Heart right ventricle (tissue), 16 donors: ENCODE results near the gene PAX2. TPM values are rescaled to one million over a fixed set of nuclear protein-coding genes. Genes with fewer than 3 reads are reported as not detected.

ENCODE experiments used
- ATAC-seq, 8 donors: fragments of 200-7000 bp; cut with Tn5 transposase; one replicate each; pipeline ENCODE4 v1.9.1; 2020; ENCODE audit warnings: mild to moderate bottlenecking in 8 of 8, moderate library complexity in 8 of 8, moderate number of reproducible peaks in 1 of 8
- DNase-seq, 2 donors: peaks; one replicate each; pipeline ENCODE4 v3.0.0-alpha.2; 2020
- H3K27ac ChIP-seq, 10 donors: fragments of 200-600 bp; sonication (generic) in 2 of 10; one replicate each; pipeline versions ENCODE4 v1.5.0 to v1.8.0; 2020 to 2022; ENCODE audit warnings: mild to moderate bottlenecking in 3 of 10
- H3K27me3 ChIP-seq, 7 donors: fragments of 200-600 bp; one replicate each; pipeline ENCODE4 v1.8.0; 2021 to 2022; ENCODE audit warnings: mild to moderate bottlenecking in 2 of 7
- H3K36me3 ChIP-seq, 9 donors: fragments of 200-600 bp; sonication (generic) in 1 of 9; one replicate each; pipeline versions ENCODE4 v1.5.0 to v1.8.0; 2020 to 2022; ENCODE audit warnings: mild to moderate bottlenecking in 2 of 9
- H3K4me1 ChIP-seq, 9 donors: fragments of 200-600 bp; sonication (generic) in 1 of 9; one replicate each; pipeline versions ENCODE4 v1.5.0 to v1.8.0; 2020 to 2022; ENCODE audit warnings: mild to moderate bottlenecking in 4 of 9
- H3K4me3 ChIP-seq, 10 donors: fragments of 200-600 bp; sonication (generic) in 2 of 10; one replicate each; pipeline versions ENCODE4 v1.5.0 to v1.8.0; 2020 to 2022; ENCODE audit warnings: mild to moderate bottlenecking in 7 of 10, moderate library complexity in 2 of 10
- H3K9me3 ChIP-seq, 11 donors: fragments of 200-600 bp in 10 of 11; sonication (generic) in 2 of 11; one replicate each; pipeline versions ENCODE4 v1.5.0 to v1.8.0; 2013 to 2022; ENCODE audit warnings: mild to moderate bottlenecking in 2 of 11, control low read depth in 1 of 11, moderate library complexity in 1 of 11
- WGBS, 2 donors: extraction: QIAGEN DNeasy Blood & Tissue Kit; methylation state at CpG; one replicate each; pipeline ENCODE4 v1.1.7; 2013; ENCODE audit warnings: inconsistent platforms in 1 of 2; 5-methylcytosine and 5-hydroxymethylcytosine counted together
- intact Hi-C, 10 donors: fragments of 100-400 bp; cut with DNase I; formaldehyde crosslinking; loops; one replicate each; pipeline versions ENCODE4 v1.11.1 to v1.14.2; 2022
- polyA plus RNA-seq, 2 donors: library from polyadenylated mRNA; stranded (reverse); fragments of 200-250 nt; gene quantifications; one replicate each; pipeline ENCODE4 v1.2.3, GENCODE V29; 2013
- total RNA-seq, 10 donors: library from RNA; stranded (reverse); fragmentation: NEBNext Ultra II Directional in 3 of 10; extraction: Animal tissue kit (Norgen Biotek cat#: 25700) in 3 of 10; gene quantifications; one replicate each; pipeline versions ENCODE4 v1.2.1 to v1.2.4, GENCODE V29; 2021 to 2023
- TF ChIP-seq, protein P1 (sequence below), 9 donors: fragments of 200-600 bp; sonication (generic) in 2 of 9; IDR thresholded peaks; one replicate each; pipeline versions ENCODE4 v1.5.0 to v1.8.0; 2021 to 2022; ENCODE audit warnings: antibody characterized with exemption in 9 of 9, mild to moderate bottlenecking in 5 of 9, moderate library complexity in 1 of 9
- donor health status: Arrhythmogenic right ventricular cardiomyopathy.
- donor health status: ischemic (EF 13 %, LVEDD 7.1; RV severe dilation, severe dysfunction).
- donor health status: healthy with polysubstance abuse.
- donor health status: DM: no; HTN: yes; CAD: no.
- donor health status: DM: no; HTN: no; CAD: no.
- donor health status: ischemic (EF 25% LVEDD 6.9; RV normal size, moderate dysfunction).
- donor health status: ischemic (EF 25% LVEDD 5.7; RV mildly dilated, moderate dysfunction).
- donor health status: healthy.
- donor health status: DM: yes; HTN: yes; CAD: no.
- donor health status: Ischemic cardiomyopathy.
- donor health status: ischemic (EF 35%, LVEDD 5.7; RV mildly dilated, moderate dysfunction).
- donor health status: nonischemic (EF 11% LVEDD 7.7; RV severe dilation, severe dysfunction).
- donor health status: DM: yes; HTN: yes; CAD: no.
- donor health status: PGD.
- donor health status: ischemic (EF 29% LVEDD 5.4; RV normal size, mild dysfunction).
- donor health status: nonischemic (EF 23%, LVEDD 6.1; RV moderate dilation, normal function).

The PAX2 gene
- total and polyA plus RNA-seq, 12 donors, result not detected

DNA sequence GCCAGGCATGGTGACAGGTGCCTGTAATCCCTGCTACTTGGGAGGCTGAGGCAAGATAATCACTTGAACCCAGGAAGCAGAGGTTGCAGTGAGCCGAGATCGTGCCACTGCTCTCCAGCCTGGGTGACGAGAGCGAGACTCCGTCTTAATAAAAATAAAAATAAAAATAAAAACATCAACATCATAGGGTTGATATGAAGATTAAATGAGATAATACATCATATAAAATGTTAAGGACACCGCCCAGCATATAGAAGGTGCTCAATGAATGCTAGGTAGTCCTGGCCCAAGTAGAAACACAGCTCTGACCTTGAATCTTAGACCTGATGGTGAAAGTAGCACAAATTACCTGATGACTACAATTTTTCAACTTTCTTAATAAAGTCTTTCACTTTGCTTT is 74.0 kb downstream of the PAX2 start:
- Histone ChIP-seq H3K9me3 (no peaks in the 10 kb centered on the region), H3K27me3 (peaks cover 0 to 97% (median 82%) of the 10 kb centered on the region in 7 donors), H3K4me3 (no peak overlapping the region), H3K36me3 (no peaks in the 10 kb centered on the region), H3K27ac (no peak overlapping the region), H3K4me1 (no peaks in the 10 kb centered on the region)
- TF ChIP-seq, protein P1, sequence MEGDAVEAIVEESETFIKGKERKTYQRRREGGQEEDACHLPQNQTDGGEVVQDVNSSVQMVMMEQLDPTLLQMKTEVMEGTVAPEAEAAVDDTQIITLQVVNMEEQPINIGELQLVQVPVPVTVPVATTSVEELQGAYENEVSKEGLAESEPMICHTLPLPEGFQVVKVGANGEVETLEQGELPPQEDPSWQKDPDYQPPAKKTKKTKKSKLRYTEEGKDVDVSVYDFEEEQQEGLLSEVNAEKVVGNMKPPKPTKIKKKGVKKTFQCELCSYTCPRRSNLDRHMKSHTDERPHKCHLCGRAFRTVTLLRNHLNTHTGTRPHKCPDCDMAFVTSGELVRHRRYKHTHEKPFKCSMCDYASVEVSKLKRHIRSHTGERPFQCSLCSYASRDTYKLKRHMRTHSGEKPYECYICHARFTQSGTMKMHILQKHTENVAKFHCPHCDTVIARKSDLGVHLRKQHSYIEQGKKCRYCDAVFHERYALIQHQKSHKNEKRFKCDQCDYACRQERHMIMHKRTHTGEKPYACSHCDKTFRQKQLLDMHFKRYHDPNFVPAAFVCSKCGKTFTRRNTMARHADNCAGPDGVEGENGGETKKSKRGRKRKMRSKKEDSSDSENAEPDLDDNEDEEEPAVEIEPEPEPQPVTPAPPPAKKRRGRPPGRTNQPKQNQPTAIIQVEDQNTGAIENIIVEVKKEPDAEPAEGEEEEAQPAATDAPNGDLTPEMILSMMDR (IDR thresholded peaks at IDR 0.05), result no peak
- ATAC-seq (no peak), DNase-seq (no peak)
- intact Hi-C loops, result no loop called here
- 91 to 95% methylated on average over 6 of the region's 6 CpGs for WGBS, 2 donors

DNA sequence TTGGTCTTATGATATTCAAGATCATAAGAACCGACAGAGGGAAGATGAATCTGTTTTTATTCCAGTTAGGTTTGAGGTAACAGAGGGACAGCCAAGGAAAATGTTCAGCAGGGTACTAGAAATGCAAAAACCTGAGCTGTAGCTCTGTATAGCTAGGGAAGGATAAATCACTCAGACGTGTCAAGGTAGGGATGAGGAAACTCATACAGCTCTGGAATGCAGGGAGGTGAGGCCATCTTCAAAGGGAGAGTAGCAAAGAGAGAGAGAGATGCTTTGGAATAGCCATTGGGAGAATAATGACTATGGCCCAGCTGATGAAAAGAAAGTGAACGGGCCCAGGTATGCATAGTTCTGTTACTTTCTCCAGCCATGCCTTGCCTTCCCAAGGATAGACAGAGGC is 77.8 kb downstream of the PAX2 start:
- peaks cover 16 to 98% (median 94%) of the 10 kb centered on the region in 7 donors for H3K27me3 ChIP-seq

DNA sequence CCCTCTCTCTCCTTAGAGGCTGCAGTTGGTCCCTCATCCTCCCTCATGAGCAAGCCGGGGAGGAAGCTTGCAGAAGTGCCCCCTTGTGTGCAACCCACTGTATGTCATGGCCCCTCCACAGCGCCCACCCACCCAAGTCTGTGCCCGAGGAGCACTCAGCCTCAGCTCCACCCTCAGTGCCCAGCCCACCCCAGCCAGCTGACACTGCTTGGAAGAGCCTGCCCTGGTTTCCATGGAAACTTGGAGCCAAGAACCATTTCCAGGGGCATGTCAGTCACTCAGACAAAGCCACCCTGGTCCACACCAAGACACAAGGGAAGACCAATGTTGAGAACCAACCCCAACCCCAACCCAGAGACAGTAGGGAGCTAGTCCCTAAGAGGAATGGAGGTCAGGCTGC is 79.5 kb downstream of the PAX2 start:
- H3K4me3 ChIP-seq, result no peak overlapping the region
- DNase-seq, result no peak
- intact Hi-C loops, result no loop called here
- TF ChIP-seq, protein P1 (IDR thresholded peaks at IDR 0.05), result no peak
- no peaks in the 10 kb centered on the region for H3K9me3 ChIP-seq
- WGBS, 2 donors, result 41 to 42% methylated on average over 3 of the region's 3 CpGs
- H3K4me1 ChIP-seq, result peaks cover 14 to 38% (median 30%) of the 10 kb centered on the region in 9 donors
- H3K36me3 ChIP-seq, result no peaks in the 10 kb centered on the region
- ATAC-seq, result no peak
- peaks cover 26 to 98% (median 95%) of the 10 kb centered on the region in 7 donors for H3K27me3 ChIP-seq
- no peak overlapping the region for H3K27ac ChIP-seq

More for the DNA sequence above, 77.8 kb downstream of the PAX2 start:
- no peak overlapping the region for H3K4me3 ChIP-seq
- TF ChIP-seq, protein P1 (IDR thresholded peaks at IDR 0.05), result no peak
- H3K27ac ChIP-seq, result no peak overlapping the region
- no peak for ATAC-seq
- intact Hi-C loops, result no loop called here
- no peaks in the 10 kb centered on the region for H3K9me3 ChIP-seq
- peaks cover 10 to 23% (median 18%) of the 10 kb centered on the region in 9 donors for H3K4me1 ChIP-seq
- H3K36me3 ChIP-seq, result no peaks in the 10 kb centered on the region
- 53% methylated on average over 3 of the region's 3 CpGs for WGBS, 2 donors
- DNase-seq, result no peak

DNA sequence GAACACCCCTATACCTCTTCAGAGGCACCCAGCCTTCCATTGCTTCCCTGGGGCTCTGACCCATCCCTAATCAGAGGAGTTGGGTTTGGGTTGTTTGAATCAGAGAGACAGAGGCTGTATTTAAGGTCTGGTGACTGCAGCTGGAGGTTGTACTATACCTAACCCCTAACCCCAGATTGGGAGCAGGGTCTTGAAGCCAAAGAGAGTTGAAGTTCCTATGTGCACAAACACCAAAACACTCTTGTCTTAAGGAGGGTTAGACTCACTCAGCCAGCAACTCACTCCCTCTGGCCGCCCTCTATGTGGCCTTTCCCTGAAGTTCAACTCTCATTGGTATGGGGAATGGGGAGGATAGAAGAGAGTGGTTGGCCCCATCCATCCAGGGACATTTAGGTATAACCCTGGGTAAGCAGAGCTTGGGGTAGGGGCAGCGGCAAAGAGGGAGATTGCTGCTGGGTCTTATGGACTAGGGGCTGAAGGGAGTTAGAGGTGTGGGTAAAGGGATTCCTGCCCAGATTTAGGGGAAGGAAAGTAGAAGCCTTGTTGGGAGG is 80.0 kb downstream of the PAX2 start:
- Histone ChIP-seq H3K9me3 (no peaks in the 10 kb centered on the region), H3K27me3 (peaks cover 28 to 98% (median 97%) of the 10 kb centered on the region in 7 donors), H3K36me3 (no peaks in the 10 kb centered on the region), H3K27ac (no peak overlapping the region), H3K4me3 (no peak overlapping the region), H3K4me1 (peaks cover 14 to 43% (median 31%) of the 10 kb centered on the region in 9 donors)
- ATAC-seq (no peak), DNase-seq (no peak)
- WGBS, 2 donors, result 9 to 15% methylated on average over 2 of the region's 2 CpGs
- intact Hi-C loops, result no loop called here
- TF ChIP-seq, protein P1 (IDR thresholded peaks at IDR 0.05), result no peak
